SIG-M5 treated with dmso at 0.1 percent for 504 hours (cell line): ENCODE data around the gene CLASP1.
A peak's percentile ranks its signal among the peaks of the same experiment; 100 is the strongest.

ENCODE experiments used
- DNase-seq: peaks from one replicate; lab custom pipeline; 2025; ENCODE audit not compliant: unreplicated experiment; lab: John Stamatoyannopoulos, UW

CLASP1 gene

GRCh38 chr2:121545913-121546312 is 103.3 kb downstream of the CLASP1 start:
- DNase-seq, result no peak

- no peak for DNase-seq
These were observed 104.0 kb downstream of the CLASP1 start for GRCh38 chr2:121545257-121545656.

GRCh38 chr2:121541495-121541894 is 107.8 kb downstream of the CLASP1 start:
- no peak for DNase-seq

GRCh38 chr2:121539750-121540469 is 109.4 kb downstream of the CLASP1 start:
- DNase-seq, result no peak

- DNase-seq, result no peak
These were observed 112.3 kb downstream of the CLASP1 start for GRCh38 chr2:121536850-121537557.

- DNase-seq, result no peak
These were observed 112.9 kb downstream of the CLASP1 start for GRCh38 chr2:121536347-121536746.

GRCh38 chr2:121534007-121534406 is 115.3 kb downstream of the CLASP1 start:
- DNase-seq, result no peak

GRCh38 chr2:121532894-121533293 is 116.4 kb downstream of the CLASP1 start:
- no peak for DNase-seq

GRCh38 chr2:121532347-121532766 is 116.9 kb downstream of the CLASP1 start:
- peak; percentile 15 for DNase-seq

GRCh38 chr2:121530212-121530705 is 119.0 kb downstream of the CLASP1 start:
- DNase-seq, result peak; percentile 90

- DNase-seq, result peak; percentile 51
These were observed 119.6 kb downstream of the CLASP1 start for GRCh38 chr2:121529439-121530211.

- DNase-seq, result no peak
These were observed 122.1 kb downstream of the CLASP1 start for GRCh38 chr2:121527009-121527682.

GRCh38 chr2:121524685-121525425 is 124.4 kb downstream of the CLASP1 start:
- DNase-seq, result no peak

GRCh38 chr2:121521359-121521758 is 127.9 kb downstream of the CLASP1 start:
- no peak for DNase-seq

GRCh38 chr2:121520641-121520994 is 128.6 kb downstream of the CLASP1 start:
- DNase-seq, result no peak

- DNase-seq, result no peak
These were observed 129.3 kb downstream of the CLASP1 start for GRCh38 chr2:121519732-121520640.

GRCh38 chr2:121519153-121519552 is 130.1 kb downstream of the CLASP1 start:
- no peak for DNase-seq

GRCh38 chr2:121513597-121514333 is 135.5 kb downstream of the CLASP1 start:
- no peak for DNase-seq

GRCh38 chr2:121510857-121511256 is 138.4 kb downstream of the CLASP1 start:
- DNase-seq, result no peak
